Embryonic facial prominence (tissue), 1 donor: ENCODE data around the gene CPVL.
A peak's percentile ranks its signal among the peaks of the same experiment; 100 is the strongest.

ENCODE experiments used
- DNase-seq: peaks from one replicate; pipeline ENCODE4 v3.0.0-alpha.2; 2016; ENCODE audit errors: extremely low spot score

Gene CPVL

DNA sequence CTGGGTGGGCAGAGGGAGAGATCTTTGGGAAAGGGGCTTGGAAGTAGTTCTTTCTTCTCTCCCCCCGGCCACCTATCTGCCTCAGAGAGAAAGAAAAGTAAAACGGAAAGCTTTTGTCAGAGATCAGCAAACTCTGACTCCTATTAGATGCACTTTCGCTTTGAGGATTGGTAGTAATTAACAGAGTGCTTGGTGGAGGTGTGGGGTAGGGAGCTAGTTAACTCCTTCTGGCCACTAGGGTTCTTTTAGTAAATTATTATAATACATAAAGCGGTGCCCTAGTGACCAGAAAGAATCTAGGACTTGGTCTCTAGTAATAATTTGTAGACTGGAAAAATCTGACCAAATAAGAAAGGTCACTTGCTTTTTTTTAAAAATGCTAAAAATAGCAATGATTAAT lies 54.6 kb downstream of the CPVL start:
- no peak for DNase-seq

DNA sequence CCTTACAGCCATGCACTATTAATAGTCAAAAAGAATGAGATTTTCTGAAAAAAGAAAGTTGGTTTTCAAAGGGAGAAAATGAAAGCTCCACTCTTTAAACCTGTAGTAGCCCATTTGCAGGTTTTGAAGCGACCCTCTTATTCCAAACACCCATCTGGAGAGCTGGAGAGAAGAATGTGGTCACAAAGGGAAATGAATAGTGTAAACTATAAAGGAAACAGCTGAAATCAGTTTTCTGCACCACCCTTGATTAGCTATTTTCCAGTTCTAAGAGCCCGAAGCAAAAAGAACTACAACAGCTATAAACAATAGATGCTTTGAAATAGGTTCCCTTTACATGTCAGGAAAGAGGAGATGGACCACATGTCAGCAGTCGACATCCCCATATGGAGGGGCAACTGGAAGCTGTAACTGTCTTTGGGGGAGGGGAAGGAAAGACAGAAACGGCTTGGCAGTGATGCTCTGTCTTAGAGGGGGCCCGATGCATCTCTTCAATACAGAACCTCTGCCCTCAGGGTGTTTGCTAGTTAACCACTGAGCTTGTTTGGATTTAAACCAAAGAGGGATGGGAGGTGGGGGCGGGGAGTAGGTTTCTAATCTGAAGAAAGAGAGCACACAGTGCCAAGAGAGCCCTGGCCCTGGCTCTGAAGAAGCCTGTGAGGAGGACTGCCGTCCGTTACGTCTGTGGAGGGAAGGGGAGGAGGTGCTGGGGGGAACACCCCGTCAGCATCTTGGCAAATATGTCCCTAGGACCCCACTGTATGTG lies 55.3 kb downstream of the CPVL start:
- peak; percentile 37 for DNase-seq

DNA sequence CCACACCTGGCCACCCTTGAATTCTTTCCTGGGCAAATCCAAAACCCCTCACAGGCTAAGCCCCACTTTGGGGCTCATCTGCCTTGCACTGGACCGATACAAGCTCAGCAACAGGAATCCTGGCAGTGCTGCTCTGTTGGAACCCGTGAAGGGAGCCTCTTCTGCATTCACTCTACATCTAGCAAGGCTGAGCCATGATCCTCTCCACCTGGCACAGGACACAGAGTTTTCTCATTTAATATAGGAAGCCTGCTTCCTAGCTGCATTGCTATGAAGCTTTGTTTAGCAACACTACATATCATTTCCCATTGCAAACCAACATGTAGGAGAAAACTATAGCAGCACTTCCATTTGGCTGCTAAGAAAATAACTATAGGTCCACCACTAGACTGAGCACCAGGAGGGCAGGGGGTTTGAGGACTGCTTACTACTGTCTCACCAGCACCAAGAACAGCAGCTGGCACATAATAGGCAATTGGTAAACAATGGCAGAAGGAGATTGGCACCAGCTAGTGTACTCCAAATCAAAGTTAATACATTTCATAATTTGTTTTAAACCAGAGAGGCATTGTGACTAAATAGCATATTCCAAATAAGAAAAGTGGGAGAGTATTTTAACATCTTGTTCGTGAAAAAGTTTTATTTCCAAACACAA lies 56.1 kb downstream of the CPVL start:
- no peak for DNase-seq

DNA sequence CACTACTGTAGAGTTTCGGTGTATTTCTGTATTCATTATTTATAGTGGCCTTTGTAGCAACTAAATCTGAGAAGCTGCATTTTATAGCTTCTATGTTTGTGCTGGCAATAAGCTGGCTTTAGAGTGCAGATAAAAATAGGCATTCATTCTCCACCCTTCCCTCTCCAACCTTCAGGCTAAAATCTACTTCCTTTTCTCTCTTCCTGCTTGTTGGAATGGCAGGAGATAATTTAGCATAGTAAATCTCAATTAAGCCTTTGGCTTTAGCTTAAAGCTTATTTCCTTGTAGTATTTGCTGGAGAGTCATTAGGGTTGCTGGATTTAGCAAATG lies 58.5 kb downstream of the CPVL start:
- DNase-seq, result no peak

DNA sequence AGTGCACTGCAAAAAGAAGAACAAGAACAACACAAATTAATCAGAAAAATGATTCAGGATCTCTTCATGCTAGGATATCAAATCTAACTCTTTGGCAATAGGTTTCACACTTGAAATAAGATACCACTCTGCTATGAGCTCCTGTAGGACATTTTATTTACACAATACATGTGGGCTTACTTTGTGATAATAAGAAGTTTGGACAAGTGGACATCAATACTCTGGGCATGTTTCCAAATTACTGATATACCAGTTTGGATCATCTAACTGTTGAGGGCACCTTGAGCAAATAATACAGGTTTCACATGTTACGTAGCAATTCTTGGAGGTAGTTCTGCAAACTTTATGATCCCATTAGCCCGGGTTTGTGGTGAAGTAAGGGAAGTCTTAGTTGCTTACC lies 59.8 kb downstream of the CPVL start:
- DNase-seq, result no peak

DNA sequence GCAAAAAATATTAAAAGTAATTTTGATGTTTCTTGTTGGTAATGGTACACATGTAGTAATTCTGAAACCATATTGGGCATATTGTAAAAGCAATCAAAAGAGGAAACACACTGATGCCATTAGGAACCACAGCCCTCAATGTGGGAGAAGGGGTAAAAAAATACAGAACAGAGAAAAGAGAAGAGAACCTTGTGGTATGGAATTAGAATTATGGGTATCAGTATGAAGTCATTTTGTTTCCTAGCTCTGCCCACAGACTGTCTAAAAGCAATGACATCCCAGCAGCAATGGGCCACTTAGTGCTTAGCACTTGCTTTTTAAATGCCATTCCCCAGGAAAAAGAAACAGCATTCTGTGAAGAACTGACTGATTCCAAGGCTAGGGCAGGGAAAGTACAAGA lies 61.5 kb downstream of the CPVL start:
- no peak for DNase-seq

DNA sequence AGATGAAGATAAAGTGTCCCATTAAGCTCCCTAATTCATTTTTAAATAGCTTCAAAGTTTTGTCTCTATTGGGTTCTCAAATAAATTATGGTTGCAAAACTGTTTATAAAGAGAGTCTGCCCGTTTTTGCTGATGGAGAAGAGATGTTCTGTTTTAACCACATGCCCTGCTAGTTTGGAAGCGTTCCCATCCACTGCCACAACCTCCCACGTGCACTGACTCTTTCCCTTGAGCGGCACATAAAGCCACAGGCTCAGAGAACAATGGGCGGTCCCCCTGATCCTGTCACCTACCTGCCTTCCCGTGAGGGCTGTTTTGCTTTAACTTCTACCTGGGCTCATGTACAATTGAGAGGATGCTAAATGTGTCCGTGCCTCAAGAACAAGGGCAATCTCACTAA lies 65.5 kb downstream of the CPVL start:
- DNase-seq, result no peak

DNA sequence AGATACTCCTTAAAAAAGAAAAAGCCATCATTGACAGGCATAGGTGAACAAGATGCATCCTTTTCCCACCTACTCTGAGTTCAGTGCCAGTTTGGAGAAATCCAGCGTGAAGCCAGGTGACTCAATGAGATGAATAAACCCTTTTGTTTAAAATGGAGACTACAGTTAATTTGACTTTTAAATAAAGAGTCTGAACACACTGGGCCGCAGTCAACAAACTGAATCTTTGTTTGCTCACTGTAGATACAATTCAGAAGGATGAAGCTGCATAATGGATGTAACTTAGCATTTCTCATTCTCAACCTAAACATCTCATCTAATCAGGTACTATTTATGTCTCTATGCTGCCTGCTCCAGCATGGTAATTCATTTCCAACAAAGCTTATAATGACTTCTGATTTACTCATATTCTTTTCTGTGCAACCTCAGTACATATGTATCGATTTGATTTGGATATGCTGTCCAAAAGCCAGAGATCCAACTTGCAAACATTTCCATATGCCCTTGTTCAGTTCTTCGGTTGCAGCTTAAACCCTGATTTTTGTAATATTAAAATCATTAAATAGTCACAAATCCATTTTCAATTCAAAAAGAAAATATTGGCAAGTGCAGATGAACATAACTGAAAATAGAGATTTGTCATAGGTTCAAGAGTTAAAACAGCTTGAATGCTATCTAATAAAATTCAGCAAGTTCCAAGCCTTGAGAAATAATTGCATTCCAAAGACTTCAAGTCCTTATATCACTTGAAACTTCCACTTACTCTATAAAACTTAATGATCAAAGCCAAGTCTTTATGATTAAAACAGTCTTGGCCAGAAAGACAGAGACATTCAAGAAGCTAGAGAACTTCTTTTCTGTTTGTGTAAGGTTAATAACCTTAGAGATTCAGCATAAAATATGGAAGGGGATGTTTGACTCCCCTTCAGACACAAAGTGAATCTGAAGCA lies 67.8 kb downstream of the CPVL start:
- DNase-seq, result no peak

DNA sequence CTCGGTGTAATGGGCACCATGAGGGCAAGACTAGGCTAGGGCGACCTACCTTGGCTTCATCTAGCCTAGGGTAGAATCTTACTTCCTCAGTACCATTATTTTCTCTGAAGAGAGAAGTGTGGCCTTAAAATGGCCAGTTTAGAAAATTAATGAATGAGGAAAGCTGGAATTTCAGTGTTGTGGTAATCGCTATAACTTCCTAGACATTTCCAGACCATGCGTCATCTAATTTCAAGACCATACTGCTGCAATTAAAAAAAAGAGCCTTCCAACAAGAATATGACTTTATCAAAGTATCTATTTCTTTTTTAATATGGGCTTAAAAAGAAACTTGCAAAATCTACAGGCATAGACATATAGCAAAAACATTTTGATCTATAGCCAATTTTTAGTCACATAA lies 68.5 kb downstream of the CPVL start:
- DNase-seq, result no peak

DNA sequence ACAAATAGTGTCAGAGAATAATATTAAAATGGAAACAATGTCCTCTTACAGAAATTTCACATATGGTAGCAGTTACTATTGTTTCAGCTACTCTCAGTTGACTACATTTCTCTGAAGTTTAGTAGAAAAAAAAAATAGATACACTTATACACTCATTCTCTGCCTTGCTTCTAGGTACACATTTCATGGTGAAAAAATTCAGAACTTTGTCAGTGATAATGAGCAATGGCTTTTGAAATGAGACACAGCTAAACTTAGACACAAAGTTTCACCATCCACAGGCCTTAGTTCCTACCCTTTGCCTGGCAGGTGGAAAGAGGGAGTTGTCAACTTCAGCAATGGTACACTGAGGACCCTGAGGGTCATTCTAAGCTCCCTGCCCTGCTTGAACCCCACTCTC lies 69.2 kb downstream of the CPVL start:
- no peak for DNase-seq

DNA sequence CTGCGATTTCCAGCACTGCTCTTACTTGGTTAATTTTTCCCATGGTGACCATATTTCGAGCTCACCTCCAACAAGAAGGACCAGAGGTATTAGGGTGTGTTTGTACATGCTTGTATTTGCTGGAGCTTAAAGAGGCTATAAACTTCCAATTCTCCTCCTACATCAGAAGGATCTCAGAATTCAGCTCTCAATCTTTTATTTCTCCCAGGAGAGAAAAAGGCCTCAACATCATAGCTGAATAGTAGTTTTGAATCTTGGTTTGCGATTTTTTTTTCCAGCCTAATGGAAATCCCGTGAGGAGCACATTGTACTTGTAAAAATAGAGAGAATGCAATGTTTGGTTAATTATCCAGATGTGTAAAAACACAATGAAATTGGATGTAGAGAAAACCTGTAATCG lies 69.7 kb downstream of the CPVL start:
- DNase-seq, result no peak

DNA sequence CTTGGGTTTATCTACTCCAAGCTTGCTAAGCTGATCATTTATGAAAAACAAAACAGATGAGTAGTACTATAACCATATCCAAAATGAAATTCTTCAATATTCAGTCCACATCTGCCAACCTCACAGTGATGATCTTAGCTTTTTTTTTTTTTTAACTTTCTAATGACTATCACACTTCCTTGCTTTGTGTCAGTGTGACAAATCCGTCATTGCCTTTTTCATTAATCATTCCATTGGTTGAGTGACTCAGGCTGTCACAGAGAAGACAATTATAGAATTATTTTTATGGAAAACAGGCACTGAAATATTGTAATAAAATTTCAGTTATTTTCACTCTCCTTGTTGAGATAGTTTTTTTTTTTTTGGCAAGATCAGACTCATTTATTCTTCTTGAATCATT lies 70.7 kb downstream of the CPVL start:
- DNase-seq, result no peak

DNA sequence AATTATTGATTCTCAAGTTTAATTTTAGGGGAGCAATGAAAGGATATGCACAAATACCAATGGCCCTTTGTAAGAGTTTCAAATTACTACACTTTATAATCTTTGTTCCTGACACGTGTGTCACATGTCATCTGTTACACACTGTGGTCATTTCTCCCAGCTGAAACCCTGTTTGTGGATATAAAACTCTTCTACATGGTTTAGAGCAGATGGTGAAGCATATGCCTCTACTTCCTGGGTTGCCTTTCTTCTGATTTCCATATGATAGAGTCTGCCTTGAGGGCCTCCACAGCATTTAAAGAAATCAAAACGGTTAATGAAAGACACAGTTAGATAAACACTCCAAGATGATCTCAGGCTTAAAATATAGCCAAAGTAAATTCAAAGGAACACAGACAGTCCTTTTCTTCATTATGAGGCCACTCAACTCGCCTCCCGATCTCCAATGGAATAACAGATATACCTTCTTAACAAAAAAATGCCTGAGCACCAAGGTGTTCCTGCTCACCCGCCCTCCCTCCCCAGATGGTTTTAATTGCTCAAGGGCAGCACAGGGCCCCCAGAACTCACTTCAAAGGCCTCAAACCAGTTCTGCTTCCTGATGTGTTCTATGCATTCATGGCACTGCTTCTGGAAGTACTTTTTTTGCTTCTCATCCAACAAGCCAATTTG lies 75.0 kb downstream of the CPVL start:
- no peak for DNase-seq

DNA sequence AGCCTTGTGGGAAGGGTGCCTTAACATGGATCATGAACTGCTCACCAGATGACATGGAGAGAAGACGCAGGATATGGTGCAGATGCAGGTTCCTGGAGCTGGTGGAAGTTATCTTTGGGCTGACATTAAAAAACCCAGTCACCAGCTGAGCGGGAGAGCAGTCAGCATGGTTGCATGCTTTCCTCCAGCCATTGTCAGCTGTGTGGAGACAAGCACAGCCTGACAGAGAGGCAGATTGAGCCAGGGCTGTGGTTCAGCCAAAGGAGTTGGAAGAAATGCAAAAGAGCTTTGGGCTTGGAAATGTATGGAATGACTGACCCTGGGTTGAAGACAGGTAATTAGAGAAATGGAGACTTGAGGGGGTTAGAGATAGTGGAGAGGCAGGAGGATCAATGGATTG lies 79.7 kb downstream of the CPVL start:
- no peak for DNase-seq

DNA sequence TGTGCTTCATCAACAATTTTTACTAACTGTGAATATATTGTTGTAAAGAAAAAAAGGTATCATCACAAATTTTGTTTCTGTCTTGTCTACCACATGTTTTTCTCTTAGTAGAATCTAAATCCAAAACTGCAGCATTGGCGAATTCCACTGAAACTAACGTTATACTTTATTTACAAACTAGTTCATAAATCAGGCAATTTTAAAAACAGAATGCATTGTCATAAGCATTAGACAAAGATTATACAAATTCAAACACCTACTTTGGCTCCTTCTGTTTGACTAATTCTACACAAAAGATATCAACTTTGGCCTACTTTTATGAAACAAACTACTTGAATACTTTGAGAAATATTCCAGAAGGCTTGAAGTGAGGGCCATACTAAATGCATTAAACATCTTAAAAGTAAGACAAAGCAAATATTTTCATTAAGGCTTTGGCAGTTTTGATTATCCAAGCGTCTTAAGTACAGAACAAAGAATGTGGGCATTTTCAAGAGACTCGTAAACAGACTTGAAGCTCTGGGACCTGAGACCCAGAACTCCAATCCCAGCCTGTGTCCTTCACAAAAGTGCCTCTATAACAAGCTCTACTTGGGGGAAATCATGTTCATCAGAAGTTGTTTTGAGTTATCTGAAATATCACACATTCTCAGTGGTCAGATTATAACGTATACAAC lies 81.0 kb downstream of the CPVL start:
- DNase-seq, result no peak

DNA sequence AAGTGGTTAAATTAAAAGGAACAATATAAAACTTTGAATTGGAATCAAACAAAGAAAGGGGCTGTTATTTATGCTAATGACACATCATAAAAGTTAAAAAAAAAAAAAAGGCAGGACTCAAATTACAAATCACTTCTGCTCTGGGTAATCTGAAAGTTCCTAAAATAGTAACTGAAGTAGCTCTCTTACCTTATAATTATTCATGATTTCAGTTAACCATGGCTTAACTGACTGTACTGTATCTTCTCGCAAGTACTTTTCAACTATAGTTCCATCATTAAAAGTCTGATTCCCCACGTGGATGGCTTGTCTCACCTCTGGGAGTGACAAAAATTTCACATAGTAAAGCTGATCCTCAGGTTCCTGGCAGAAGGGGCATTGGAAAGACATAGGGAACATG lies 82.5 kb downstream of the CPVL start:
- no peak for DNase-seq

DNA sequence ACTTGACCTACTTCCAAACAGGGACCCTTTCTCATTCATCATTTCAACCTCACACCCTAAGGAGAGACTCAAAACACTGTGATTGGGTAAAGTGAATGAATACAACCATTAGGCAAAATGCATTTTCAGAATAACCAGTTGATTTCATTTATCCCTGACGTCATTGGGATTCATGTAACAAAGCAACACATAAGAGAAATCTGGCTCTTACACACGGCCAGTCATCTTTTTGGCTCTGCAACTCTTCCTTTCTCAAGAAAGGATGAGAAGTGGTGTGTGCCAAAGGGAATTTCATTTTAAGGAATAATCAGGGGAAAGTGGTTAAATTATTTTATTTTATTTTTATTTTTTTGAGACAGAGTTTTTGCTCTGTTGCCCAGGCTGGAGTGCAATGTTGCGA lies 83.1 kb downstream of the CPVL start:
- DNase-seq, result no peak

DNA sequence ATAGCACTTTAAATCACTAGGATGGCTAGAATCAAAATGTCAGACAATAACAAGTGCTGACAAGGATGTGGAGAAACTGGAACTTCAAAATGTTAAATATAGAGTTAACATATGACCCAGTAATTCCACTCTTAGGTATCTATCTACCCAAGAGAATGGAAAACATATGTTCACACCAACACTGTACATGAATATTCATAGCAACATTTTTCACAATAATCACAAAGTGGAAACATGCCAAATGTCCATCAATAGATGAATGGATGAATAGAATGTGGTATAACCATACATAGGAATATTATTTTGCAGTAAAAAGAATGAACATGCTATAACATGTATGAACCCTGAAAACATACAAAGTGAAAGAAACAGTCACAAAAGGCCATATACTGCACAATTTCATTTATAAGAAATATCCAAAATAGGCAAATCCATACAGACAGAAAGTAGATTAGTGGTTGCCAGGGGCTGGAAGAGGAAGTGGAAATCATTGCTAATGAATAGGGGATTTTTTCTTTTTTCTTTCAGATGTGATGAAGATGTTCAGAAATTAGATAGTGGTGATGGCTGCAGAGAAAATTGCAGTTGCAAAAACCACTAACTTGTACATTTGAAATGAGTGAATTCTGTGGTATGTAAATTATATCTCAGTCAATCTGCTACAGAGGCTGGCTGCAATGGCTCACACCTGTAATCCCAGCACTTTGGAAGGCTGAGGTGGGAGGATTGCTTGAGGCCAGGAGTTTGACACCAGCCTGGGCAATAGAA lies 93.0 kb downstream of the CPVL start:
- DNase-seq, result no peak

DNA sequence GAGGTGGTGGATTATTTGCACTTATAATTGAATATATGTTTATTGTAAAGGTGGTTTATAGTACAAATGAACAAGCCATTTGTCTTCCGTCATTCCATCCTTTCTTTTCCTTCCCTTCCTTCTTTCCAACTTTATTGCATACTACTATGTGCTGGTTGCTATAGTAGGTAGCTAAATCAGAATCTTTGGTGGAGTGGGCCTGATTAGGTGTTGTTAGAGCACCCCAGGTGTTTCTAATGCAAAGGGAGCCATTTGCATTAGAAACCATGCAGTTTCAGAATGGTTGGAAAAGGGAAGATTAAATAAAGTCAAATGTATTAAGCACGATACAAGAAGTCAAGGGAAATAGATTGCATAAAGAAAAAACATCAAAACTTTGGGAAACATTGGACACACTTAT lies 99.4 kb downstream of the CPVL start:
- DNase-seq, result no peak

DNA sequence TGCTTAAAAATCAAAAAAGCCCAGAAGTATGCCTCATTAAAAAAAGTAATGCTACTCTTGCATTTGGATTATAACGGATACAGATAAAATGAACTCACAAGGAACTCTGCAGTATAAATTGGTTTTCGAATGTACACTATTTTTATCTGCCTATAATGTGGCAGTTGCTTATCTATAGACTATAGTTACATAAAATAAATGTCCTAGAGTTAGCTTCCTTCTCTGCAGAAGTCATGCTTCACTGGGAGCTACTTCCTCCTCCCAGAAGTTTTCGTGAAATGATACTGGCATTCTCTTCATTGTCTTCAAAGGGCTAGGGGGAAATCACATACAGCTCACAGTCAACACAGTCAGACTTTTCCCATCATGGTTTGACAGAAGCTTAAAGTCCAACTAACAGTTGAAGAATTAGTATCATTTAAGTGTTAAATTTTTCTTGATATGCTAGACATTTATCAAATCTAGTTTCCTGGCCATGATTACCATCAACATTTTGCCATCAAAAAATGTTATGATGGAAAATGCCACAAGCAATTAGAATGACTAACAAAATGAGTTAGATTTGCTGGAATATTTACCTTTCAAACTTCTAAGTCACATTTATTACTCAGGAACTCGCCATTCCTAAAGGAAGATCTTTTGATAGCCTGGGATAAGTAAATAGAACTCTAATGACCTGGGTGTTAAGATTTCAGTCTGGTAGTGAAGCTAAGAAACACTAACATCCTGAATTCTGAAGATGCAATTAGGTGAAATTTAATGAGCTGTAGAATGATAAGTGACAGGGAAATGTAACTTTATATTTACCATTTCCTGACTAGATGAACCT lies 100.9 kb downstream of the CPVL start:
- no peak for DNase-seq
